ENCODE measurements around the gene KRTAP5-3. TPM values are rescaled to one million over a fixed set of nuclear protein-coding genes. Genes with fewer than 3 reads are reported as not detected.

Gene KRTAP5-3
- total and polyA plus RNA-seq, 7 donors = not detected

DNA sequence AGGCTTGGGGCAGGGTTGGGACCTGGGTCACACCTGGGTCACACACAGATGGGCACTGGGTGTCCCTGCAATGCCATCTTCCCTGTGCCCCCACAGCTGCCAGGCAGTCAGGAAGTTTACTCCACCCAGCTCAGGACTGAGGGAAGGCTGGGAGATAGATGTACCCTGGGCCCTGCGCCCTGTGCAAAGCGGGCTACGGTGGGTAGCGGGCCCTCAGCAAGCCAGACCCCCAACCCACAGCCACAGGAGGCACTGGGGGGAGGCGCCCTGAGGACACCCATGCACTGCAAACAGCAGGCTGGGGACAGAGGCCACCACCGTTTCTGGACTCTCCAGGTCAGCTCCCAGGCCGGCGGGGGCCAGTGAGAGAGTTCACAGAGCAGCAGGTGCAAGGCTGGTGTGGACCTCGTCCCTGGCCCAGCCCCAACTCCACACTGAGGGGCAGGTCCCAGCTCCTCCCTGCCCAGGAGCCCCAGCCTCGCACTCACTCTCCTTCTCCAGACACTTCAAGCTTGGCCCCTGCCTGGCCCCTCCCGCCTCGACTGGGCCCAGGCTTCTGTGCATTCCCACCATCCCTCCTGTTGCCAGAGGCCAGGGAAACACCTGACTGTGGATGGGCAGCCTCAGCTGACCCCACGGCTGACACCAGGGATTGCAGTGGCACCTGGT lies 41.1 kb downstream of the KRTAP5-3 start:
- no peaks in the 10 kb centered on the region for H3K27me3 ChIP-seq (ENCODE audit: insufficient read depth in 3 of 3, low read length in 2 of 3)
- H3K27ac ChIP-seq = peak overlapping the region; percentile 53
- H3K9me3 ChIP-seq = no peaks in the 10 kb centered on the region
- DNase-seq (no peak), ATAC-seq (peak in 3 of 4 donors; percentile 9 to 61 (median 13))
- peaks cover 36% of the 10 kb centered on the region for H3K4me1 ChIP-seq
- intact Hi-C loops (cut with DNase I) = no loop called here
- peaks cover 0 to 18% of the 10 kb centered on the region in 2 donors for H3K36me3 ChIP-seq (ENCODE audit: insufficient read depth in 1 of 2, low read depth in 1 of 2)
- H3K4me3 ChIP-seq = no peak overlapping the region
- 48 to 53% (median 51%) methylated on average over 12 to 13 of the region's 13 CpGs for WGBS, 3 donors
- TF ChIP-seq, protein P1, sequence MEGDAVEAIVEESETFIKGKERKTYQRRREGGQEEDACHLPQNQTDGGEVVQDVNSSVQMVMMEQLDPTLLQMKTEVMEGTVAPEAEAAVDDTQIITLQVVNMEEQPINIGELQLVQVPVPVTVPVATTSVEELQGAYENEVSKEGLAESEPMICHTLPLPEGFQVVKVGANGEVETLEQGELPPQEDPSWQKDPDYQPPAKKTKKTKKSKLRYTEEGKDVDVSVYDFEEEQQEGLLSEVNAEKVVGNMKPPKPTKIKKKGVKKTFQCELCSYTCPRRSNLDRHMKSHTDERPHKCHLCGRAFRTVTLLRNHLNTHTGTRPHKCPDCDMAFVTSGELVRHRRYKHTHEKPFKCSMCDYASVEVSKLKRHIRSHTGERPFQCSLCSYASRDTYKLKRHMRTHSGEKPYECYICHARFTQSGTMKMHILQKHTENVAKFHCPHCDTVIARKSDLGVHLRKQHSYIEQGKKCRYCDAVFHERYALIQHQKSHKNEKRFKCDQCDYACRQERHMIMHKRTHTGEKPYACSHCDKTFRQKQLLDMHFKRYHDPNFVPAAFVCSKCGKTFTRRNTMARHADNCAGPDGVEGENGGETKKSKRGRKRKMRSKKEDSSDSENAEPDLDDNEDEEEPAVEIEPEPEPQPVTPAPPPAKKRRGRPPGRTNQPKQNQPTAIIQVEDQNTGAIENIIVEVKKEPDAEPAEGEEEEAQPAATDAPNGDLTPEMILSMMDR (IDR thresholded peaks at IDR 0.05) = no peak

DNA sequence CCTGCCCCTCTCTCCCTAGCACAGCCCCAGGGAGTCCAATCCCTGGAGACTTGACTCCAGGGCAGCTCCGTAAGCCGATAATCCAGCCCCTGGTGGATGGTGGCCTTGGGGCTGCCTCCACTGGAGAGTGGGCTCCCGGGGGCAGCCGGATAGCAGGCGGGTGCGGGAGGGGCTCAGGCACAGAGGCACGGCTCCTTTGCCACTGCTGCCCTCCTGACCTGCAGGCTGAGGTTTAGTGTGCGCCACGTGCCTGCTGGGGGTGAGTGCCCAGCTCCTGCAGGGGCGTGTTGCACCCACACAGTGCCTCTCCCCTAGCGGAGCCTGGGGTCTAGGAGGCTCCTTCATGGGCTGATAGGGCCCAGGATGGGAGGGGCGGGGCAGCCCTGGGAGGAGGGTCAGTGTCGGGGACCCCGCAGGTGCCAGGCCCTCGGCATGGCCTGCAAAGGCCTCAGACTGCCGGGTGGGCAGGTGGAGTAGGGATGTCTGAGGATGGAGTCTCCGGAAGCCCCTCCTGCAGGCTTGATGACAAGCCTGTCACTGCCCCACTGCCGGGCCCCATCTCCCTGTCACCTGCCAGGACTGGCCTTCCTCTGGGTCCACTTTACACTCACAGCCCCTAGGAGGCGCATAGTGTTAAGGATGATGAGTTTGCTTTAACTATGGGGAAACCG lies 41.7 kb downstream of the KRTAP5-3 start:
- no peak for ATAC-seq
- Histone ChIP-seq H3K27me3 (ENCODE audit: insufficient read depth in 3 of 3, low read length in 2 of 3) (no peaks in the 10 kb centered on the region), H3K36me3 (ENCODE audit: insufficient read depth in 1 of 2, low read depth in 1 of 2) (peaks cover 0 to 24% of the 10 kb centered on the region in 2 donors), H3K4me3 (no peak overlapping the region), H3K9me3 (no peaks in the 10 kb centered on the region), H3K27ac (peak overlapping the region; percentile 53), H3K4me1 (peaks cover 36% of the 10 kb centered on the region)
- intact Hi-C loops (cut with DNase I) = no loop called here
- 84 to 87% (median 85%) methylated on average over 15 to 20 of the region's 20 CpGs for WGBS, 3 donors
- TF ChIP-seq, protein P1 (IDR thresholded peaks at IDR 0.05) = no peak
- peak in 1 of 2 donors; percentile 39 for DNase-seq

DNA sequence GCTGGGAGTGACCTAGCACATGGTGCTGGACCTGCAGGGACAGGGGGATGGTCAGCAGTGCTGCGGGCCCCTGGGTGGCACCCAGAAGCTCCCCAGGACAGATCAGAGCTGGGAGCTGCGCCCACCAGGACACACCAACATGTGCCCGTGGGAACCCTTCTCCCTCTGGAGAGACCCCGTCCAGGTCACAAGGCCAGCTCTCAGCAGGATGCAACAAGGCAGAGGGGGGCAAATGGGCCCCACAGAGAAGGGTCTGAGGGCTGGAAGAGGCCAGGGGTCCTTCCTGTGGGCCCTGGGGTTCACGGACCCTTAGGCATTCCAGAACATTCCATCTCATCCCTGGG lies 42.4 kb downstream of the KRTAP5-3 start:
- no peak overlapping the region for H3K4me3 ChIP-seq
- no peak overlapping the region for H3K27ac ChIP-seq
- H3K4me1 ChIP-seq = peaks cover 34% of the 10 kb centered on the region
- ATAC-seq (no peak), DNase-seq (peak in 1 of 2 donors; percentile 44)
- peaks cover 0 to 26% of the 10 kb centered on the region in 2 donors for H3K36me3 ChIP-seq (ENCODE audit: insufficient read depth in 1 of 2, low read depth in 1 of 2)
- no peaks in the 10 kb centered on the region for H3K9me3 ChIP-seq
- H3K27me3 ChIP-seq (ENCODE audit: insufficient read depth in 3 of 3, low read length in 2 of 3) = no peaks in the 10 kb centered on the region
- TF ChIP-seq, protein P1 (IDR thresholded peaks at IDR 0.05) = no peak
- WGBS, 3 donors = 80 to 88% (median 87%) methylated on average over 5 of the region's 5 CpGs
- intact Hi-C loops (cut with DNase I) = no loop called here

DNA sequence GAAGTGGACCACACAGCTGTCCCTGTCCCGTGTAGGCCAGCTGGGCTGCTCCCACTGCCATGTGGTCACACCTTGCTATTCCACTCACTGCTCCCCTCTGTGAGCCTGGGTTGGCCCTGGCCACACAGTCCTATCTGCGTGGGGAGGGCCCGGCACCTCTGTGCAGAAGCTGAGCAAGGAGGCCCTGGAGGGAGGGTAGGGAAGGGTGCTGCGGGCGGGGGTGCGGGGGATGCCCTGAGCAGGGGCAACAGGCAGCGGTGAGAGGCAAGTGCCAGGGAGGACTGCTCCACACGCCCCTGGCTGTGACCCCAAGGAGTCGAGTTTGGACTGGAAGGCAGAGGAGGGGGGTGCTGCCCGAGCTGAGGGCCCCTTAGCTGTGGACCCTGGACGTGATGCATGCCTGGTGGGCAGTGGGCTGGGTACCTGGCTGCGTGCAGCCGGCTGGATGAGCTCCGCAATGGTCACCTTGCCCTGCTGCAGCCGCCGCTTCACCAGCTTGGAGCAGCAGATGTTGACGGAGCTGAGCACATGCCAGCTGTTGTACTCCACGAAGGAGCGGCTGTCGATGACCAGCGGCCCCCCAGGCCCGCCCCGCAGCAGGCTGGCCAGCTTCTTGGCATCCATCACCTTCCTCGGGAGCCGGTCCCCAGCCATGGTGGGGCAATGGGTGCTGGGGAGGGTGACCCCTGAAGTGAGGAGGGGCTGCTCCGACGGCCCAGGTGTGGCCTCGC lies 42.9 kb downstream of the KRTAP5-3 start:
- DNase-seq = peak in 1 of 2 donors; percentile 57
- WGBS, 3 donors = 63 to 73% (median 68%) methylated on average over 28 of the region's 28 CpGs

More for the DNA sequence above, 42.9 kb downstream of the KRTAP5-3 start:
- Histone ChIP-seq H3K36me3 (ENCODE audit: insufficient read depth in 1 of 2, low read depth in 1 of 2) (peaks cover 0 to 32% of the 10 kb centered on the region in 2 donors), H3K4me1 (peaks cover 39% of the 10 kb centered on the region), H3K27ac (no peak overlapping the region), H3K27me3 (ENCODE audit: insufficient read depth in 3 of 3, low read length in 2 of 3) (no peaks in the 10 kb centered on the region), H3K4me3 (no peak overlapping the region), H3K9me3 (no peaks in the 10 kb centered on the region)
- intact Hi-C loops (cut with DNase I) = no loop called here
- TF ChIP-seq, protein P1 (IDR thresholded peaks at IDR 0.05) = no peak
- no peak for ATAC-seq
